HG03039 (cell line): Measurements from ENCODE around the gene SH3RF3.

Experiments used
- ATAC-seq: cut with Tn5 transposase; IDR thresholded peaks from one replicate; pipeline ENCODE4 v1.9.1; 2021; ENCODE audit warnings: mild to moderate bottlenecking, moderate library complexity; ENCODE audit not compliant: unreplicated experiment

SH3RF3 gene

GRCh38 chr2:109176928-109177327, 47.9 kb downstream of the SH3RF3 start:
- ATAC-seq = no peak

- no peak for ATAC-seq
Observed at GRCh38 chr2:109177635-109178034, 48.6 kb downstream of the SH3RF3 start.

- no peak for ATAC-seq
Observed at GRCh38 chr2:109178968-109179367, 50.0 kb downstream of the SH3RF3 start.

GRCh38 chr2:109180786-109181185, 51.8 kb downstream of the SH3RF3 start:
- no peak for ATAC-seq

- no peak for ATAC-seq
Observed at GRCh38 chr2:109182426-109182825, 53.4 kb downstream of the SH3RF3 start.

GRCh38 chr2:109183871-109184270, 54.9 kb downstream of the SH3RF3 start:
- ATAC-seq = no peak

- no peak for ATAC-seq
Observed at GRCh38 chr2:109184368-109184767, 55.4 kb downstream of the SH3RF3 start.

- no peak for ATAC-seq
Observed at GRCh38 chr2:109185338-109185737, 56.3 kb downstream of the SH3RF3 start.

GRCh38 chr2:109185821-109186570, 57.0 kb downstream of the SH3RF3 start:
- no peak for ATAC-seq

- no peak for ATAC-seq
Observed at GRCh38 chr2:109186656-109187250, 57.7 kb downstream of the SH3RF3 start.

GRCh38 chr2:109187711-109188495, 58.9 kb downstream of the SH3RF3 start:
- ATAC-seq = no peak

GRCh38 chr2:109188496-109188890, 59.5 kb downstream of the SH3RF3 start:
- no peak for ATAC-seq

GRCh38 chr2:109188898-109189297, 59.9 kb downstream of the SH3RF3 start:
- ATAC-seq = no peak

- ATAC-seq = no peak
Observed at GRCh38 chr2:109189751-109190150, 60.7 kb downstream of the SH3RF3 start.

GRCh38 chr2:109193807-109194619, 65.0 kb downstream of the SH3RF3 start:
- ATAC-seq = no peak

- ATAC-seq = no peak
Observed at GRCh38 chr2:109194620-109194937, 65.6 kb downstream of the SH3RF3 start.

- no peak for ATAC-seq
Observed at GRCh38 chr2:109195193-109196045, 66.4 kb downstream of the SH3RF3 start.

GRCh38 chr2:109196081-109196875, 67.3 kb downstream of the SH3RF3 start:
- no peak for ATAC-seq
